Sigmoid colon (tissue), 4 donors: ENCODE results near the gene USH1C.

Experiments
- CTCF ChIP-seq, 4 experiments: fragments of 450-650 bp in 3 of 4; fragments of 200-600 bp in 1 of 4; IDR thresholded peaks; one replicate each; pipeline ENCODE4 v1.5.1; 2016 to 2019; ENCODE audit warnings: antibody characterized with exemption in 4 of 4, mild to moderate bottlenecking in 3 of 4, moderate library complexity in 2 of 4
- POLR2A ChIP-seq, 2 donors: fragments of 450-650 bp; IDR thresholded peaks; one replicate each; pipeline ENCODE4 v1.6.1; 2016; ENCODE audit warnings: antibody characterized with exemption in 2 of 2, mild to moderate bottlenecking in 2 of 2, moderate library complexity in 2 of 2
- POLR2AphosphoS5 ChIP-seq, 4 donors: sonication (generic); formaldehyde crosslinking; IDR thresholded peaks; one replicate each; pipeline ENCODE4 v1.6.1; 2017; ENCODE audit warnings: antibody characterized with exemption in 4 of 4

DNA sequence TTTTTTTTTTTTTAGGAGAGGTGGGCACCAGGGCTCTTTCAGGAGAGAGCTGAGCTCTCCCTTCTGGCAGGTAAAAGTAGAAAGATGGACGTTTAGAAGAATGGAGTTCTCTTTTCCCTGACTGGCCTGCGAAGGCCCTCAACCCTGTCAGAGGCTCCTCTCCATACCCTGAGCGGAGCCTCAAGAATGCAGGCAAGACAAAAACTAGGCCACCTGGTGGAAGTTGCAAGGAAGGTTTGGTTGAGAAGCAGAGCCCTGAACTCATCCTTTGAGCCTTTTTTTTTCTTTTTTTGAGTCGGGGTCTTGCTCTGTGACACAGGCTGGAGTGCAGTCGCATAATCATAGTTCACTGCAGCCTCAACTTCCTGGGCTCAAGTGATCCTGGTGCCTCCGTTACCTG, 4.2 kb upstream of the USH1C start:
- TF ChIP-seq CTCF (IDR thresholded peaks at IDR 0.05) (no peak), POLR2A (IDR thresholded peaks at IDR 0.05) (no peak), POLR2AphosphoS5 (IDR thresholded peaks at IDR 0.05) (no peak)
